Glomerular endothelial cell (primary cell): ENCODE results near the gene DLG3. TPM values are rescaled to one million over a fixed set of nuclear protein-coding genes. Genes with fewer than 3 reads are reported as not detected.
A peak's percentile ranks its signal among the peaks of the same experiment; 100 is the strongest.

Source experiments
- DNase-seq: peaks from one replicate; pipeline ENCODE4 v3.0.0-alpha.2; 2011; ENCODE audit warnings: low read depth, low spot score; ENCODE audit errors: extremely low read depth
- total RNA-seq: library from RNA; depleted of rRNA; stranded (reverse); fragments of >200 nt; gene quantifications from 2 replicates; pipeline ENCODE4 v1.2.3, GENCODE V29; 2015

DLG3 gene
- total RNA-seq, 1 donor from 2014 or later: 3.3 TPM

- DNase-seq: no peak
Observed at GRCh38 chrX:70476166-70476933, 31.7 kb downstream of the DLG3 start.

GRCh38 chrX:70476934-70477733 is 32.5 kb downstream of the DLG3 start:
- DNase-seq: peak; percentile 18

GRCh38 chrX:70477734-70478075 is 33.1 kb downstream of the DLG3 start:
- no peak for DNase-seq

- no peak for DNase-seq
Observed at GRCh38 chrX:70478526-70479245, 34.1 kb downstream of the DLG3 start.

- DNase-seq: no peak
Observed at GRCh38 chrX:70479247-70479921, 34.7 kb downstream of the DLG3 start.

- no peak for DNase-seq
Observed at GRCh38 chrX:70479922-70480659, 35.5 kb downstream of the DLG3 start.

GRCh38 chrX:70480660-70481018 is 36.0 kb downstream of the DLG3 start:
- DNase-seq: no peak

GRCh38 chrX:70481471-70482270 is 37.0 kb downstream of the DLG3 start:
- DNase-seq: no peak

GRCh38 chrX:70482300-70482699 is 37.7 kb downstream of the DLG3 start:
- no peak for DNase-seq

- DNase-seq: no peak
Observed at GRCh38 chrX:70485466-70485865, 40.8 kb downstream of the DLG3 start.

- DNase-seq: no peak
Observed at GRCh38 chrX:70488856-70489255, 44.2 kb downstream of the DLG3 start.

GRCh38 chrX:70494441-70494840 is 49.8 kb downstream of the DLG3 start:
- DNase-seq: no peak

GRCh38 chrX:70496491-70496890 is 51.9 kb downstream of the DLG3 start:
- DNase-seq: no peak

- DNase-seq: no peak
Observed at GRCh38 chrX:70497026-70497425, 52.4 kb downstream of the DLG3 start.

- no peak for DNase-seq
Observed at GRCh38 chrX:70498129-70498528, 53.5 kb downstream of the DLG3 start.

- no peak for DNase-seq
Observed at GRCh38 chrX:70500826-70501225, 56.2 kb downstream of the DLG3 start.

GRCh38 chrX:70504772-70505450 is 60.3 kb downstream of the DLG3 start:
- no peak for DNase-seq

GRCh38 chrX:70505451-70505841 is 60.8 kb downstream of the DLG3 start:
- DNase-seq: no peak

- no peak for DNase-seq
Observed at GRCh38 chrX:70508296-70508911, 63.8 kb downstream of the DLG3 start.
